Loucy (cell line): ENCODE data around the gene PCDHB16.
"Not testable (repeated sequence)": the region's sequence is repeated elsewhere in the genome, so short reads cannot be mapped to it uniquely, and the experiment has no call there.

Experiments used
- EZH2phosphoT487 ChIP-seq: fragments of 200-600 bp; IDR thresholded peaks from 2 replicates; pipeline ENCODE4 v1.6.1; 2018; ENCODE audit warnings: antibody characterized with exemption, mild to moderate bottlenecking, moderate library complexity, borderline replicate concordance
- TF ChIP-seq, protein P1 (sequence below): fragments of 200-600 bp; sonication (generic); conservative IDR thresholded peaks from 2 replicates; pipeline ENCODE4 v1.5.1; 2014; ENCODE audit warnings: mild to moderate bottlenecking, antibody characterized with exemption, low read length

GRCh38 chr5:141152096-141152495 lies 30.1 kb upstream of the PCDHB16 start:
- TF ChIP-seq, protein P1, sequence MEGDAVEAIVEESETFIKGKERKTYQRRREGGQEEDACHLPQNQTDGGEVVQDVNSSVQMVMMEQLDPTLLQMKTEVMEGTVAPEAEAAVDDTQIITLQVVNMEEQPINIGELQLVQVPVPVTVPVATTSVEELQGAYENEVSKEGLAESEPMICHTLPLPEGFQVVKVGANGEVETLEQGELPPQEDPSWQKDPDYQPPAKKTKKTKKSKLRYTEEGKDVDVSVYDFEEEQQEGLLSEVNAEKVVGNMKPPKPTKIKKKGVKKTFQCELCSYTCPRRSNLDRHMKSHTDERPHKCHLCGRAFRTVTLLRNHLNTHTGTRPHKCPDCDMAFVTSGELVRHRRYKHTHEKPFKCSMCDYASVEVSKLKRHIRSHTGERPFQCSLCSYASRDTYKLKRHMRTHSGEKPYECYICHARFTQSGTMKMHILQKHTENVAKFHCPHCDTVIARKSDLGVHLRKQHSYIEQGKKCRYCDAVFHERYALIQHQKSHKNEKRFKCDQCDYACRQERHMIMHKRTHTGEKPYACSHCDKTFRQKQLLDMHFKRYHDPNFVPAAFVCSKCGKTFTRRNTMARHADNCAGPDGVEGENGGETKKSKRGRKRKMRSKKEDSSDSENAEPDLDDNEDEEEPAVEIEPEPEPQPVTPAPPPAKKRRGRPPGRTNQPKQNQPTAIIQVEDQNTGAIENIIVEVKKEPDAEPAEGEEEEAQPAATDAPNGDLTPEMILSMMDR, result not testable (repeated sequence)
- not testable (repeated sequence) for TF ChIP-seq EZH2phosphoT487
